Measurements from ENCODE around the gene RAB14. TPM values are rescaled to one million over a fixed set of nuclear protein-coding genes. Genes with fewer than 3 reads are reported as not detected.

Gene RAB14
- total RNA-seq, 1 donor from 2014 or later = 62.2 TPM

- DNase-seq (ENCODE audit: low read depth, low spot score) = no peak
- Mint-ChIP-seq H3K4me1 (peaks cover 13% of the 10 kb centered on the region), H3K4me3 (no peak overlapping the region), H3K27me3 (ENCODE audit: low read depth) (no peaks in the 10 kb centered on the region), H3K27ac (ENCODE audit: unreplicated experiment) (no peak overlapping the region), H3K9me3 (peaks cover 8% of the 10 kb centered on the region), H3K36me3 (ENCODE audit: low read depth) (peaks cover 8% of the 10 kb centered on the region)
- TF ChIP-seq, protein P1, sequence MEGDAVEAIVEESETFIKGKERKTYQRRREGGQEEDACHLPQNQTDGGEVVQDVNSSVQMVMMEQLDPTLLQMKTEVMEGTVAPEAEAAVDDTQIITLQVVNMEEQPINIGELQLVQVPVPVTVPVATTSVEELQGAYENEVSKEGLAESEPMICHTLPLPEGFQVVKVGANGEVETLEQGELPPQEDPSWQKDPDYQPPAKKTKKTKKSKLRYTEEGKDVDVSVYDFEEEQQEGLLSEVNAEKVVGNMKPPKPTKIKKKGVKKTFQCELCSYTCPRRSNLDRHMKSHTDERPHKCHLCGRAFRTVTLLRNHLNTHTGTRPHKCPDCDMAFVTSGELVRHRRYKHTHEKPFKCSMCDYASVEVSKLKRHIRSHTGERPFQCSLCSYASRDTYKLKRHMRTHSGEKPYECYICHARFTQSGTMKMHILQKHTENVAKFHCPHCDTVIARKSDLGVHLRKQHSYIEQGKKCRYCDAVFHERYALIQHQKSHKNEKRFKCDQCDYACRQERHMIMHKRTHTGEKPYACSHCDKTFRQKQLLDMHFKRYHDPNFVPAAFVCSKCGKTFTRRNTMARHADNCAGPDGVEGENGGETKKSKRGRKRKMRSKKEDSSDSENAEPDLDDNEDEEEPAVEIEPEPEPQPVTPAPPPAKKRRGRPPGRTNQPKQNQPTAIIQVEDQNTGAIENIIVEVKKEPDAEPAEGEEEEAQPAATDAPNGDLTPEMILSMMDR (conservative IDR thresholded peaks at IDR 0.05) = no peak
Measured at GRCh38 chr9:121240472-121241135, 38.9 kb upstream of the RAB14 start.

- Mint-ChIP-seq H3K36me3 (ENCODE audit: low read depth) (peaks cover 8% of the 10 kb centered on the region), H3K9me3 (peaks cover 8% of the 10 kb centered on the region), H3K4me1 (peaks cover 13% of the 10 kb centered on the region), H3K27ac (ENCODE audit: unreplicated experiment) (no peak overlapping the region), H3K4me3 (no peak overlapping the region), H3K27me3 (ENCODE audit: low read depth) (no peaks in the 10 kb centered on the region)
- no peak for DNase-seq (ENCODE audit: low read depth, low spot score)
- TF ChIP-seq, protein P1 (conservative IDR thresholded peaks at IDR 0.05) = no peak
Measured at GRCh38 chr9:121239851-121240250, 38.2 kb upstream of the RAB14 start.

- DNase-seq (ENCODE audit: low read depth, low spot score) = no peak
- Mint-ChIP-seq H3K4me1 (peaks cover 18% of the 10 kb centered on the region), H3K4me3 (no peak overlapping the region), H3K36me3 (ENCODE audit: low read depth) (peaks cover 12% of the 10 kb centered on the region), H3K9me3 (peaks cover 9% of the 10 kb centered on the region), H3K27ac (ENCODE audit: unreplicated experiment) (no peak overlapping the region), H3K27me3 (ENCODE audit: low read depth) (no peaks in the 10 kb centered on the region)
- TF ChIP-seq, protein P1 (conservative IDR thresholded peaks at IDR 0.05) = no peak
Measured at GRCh38 chr9:121239071-121239470, 37.4 kb upstream of the RAB14 start.

GRCh38 chr9:121237916-121238315 lies 36.2 kb upstream of the RAB14 start:
- no peak overlapping the region for H3K27ac Mint-ChIP-seq (ENCODE audit: unreplicated experiment)
- TF ChIP-seq, protein P1 (conservative IDR thresholded peaks at IDR 0.05) = no peak
- H3K4me1 Mint-ChIP-seq = peaks cover 26% of the 10 kb centered on the region
- no peak for DNase-seq (ENCODE audit: low read depth, low spot score)
- H3K27me3 Mint-ChIP-seq (ENCODE audit: low read depth) = no peaks in the 10 kb centered on the region
- peaks cover 10% of the 10 kb centered on the region for H3K36me3 Mint-ChIP-seq (ENCODE audit: low read depth)
- peaks cover 13% of the 10 kb centered on the region for H3K9me3 Mint-ChIP-seq
- no peak overlapping the region for H3K4me3 Mint-ChIP-seq

- TF ChIP-seq, protein P1 (conservative IDR thresholded peaks at IDR 0.05) = no peak
Measured at GRCh38 chr9:121235512-121235911, 33.8 kb upstream of the RAB14 start.

More at GRCh38 chr9:121235512-121235911, 33.8 kb upstream of the RAB14 start:
- Mint-ChIP-seq H3K27me3 (ENCODE audit: low read depth) (no peaks in the 10 kb centered on the region), H3K9me3 (peaks cover 13% of the 10 kb centered on the region), H3K27ac (ENCODE audit: unreplicated experiment) (no peak overlapping the region), H3K4me3 (no peak overlapping the region), H3K36me3 (ENCODE audit: low read depth) (peaks cover 9% of the 10 kb centered on the region), H3K4me1 (peaks cover 24% of the 10 kb centered on the region)
- no peak for DNase-seq (ENCODE audit: low read depth, low spot score)

Data from neural crest cell (in vitro differentiated cells).